Measurements from ENCODE around the gene MIPOL1. TPM values are rescaled to one million over a fixed set of nuclear protein-coding genes. Genes with fewer than 3 reads are reported as not detected.

Gene MIPOL1
- total and polyA plus RNA-seq, 2 of the 13 experiments (the other 11 are each of a cell fraction or from before 2014, with no cell fraction given), result 8.6 to 34.2 TPM

DNA sequence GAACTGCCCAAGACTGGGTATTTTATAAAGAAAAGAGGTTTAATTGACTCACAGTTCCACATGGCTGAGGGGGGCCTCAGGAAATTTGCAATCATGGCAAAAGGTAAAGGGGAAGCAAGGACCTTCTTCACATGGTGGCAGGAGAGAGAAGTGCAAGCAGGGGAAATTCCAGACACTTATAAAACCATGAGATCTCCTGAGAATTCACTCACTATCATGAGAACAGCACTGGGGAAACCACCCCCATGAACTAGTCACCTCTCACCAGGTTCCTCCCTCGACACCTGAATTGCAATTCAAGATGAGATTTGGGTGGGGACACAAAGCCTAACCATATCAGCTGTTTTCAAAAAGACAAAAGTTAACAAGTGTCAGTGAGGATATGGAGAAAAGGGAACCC is 284.7 kb downstream of the MIPOL1 start:
- no peak overlapping the region for H3K9ac ChIP-seq (ENCODE audit: insufficient read depth, low read depth, low read length)
- in situ Hi-C loops (cut with HindIII; ENCODE audit: extremely low pct_ligation_motif_present, low pct_unique_long_range_greater_than_20kb) (no loop called here), intact Hi-C loops (cut with micrococcal nuclease; ENCODE audit: unreplicated experiment) (loop anchor here (5.0 kb wide), 1 partner anchor 110 kb away; no protein-coding TSS in a partner anchor)
- H3K27me3 ChIP-seq (ENCODE audit: control insufficient read depth in 1 of 2, insufficient read depth in 2 of 2, low read length in 2 of 2), result no peaks in the 10 kb centered on the region
- H3K36me3 ChIP-seq (replicated peaks in 1 of 2; ENCODE audit: control insufficient read depth in 1 of 2, insufficient read depth in 2 of 2, low read length in 2 of 2), result 0 out of 5 replicates have a peak, but pooled peaks cover 0 to 1% of the 10 kb centered on the region in 2 experiments
- DNase-seq (ENCODE audit: low spot score) (no peak), ATAC-seq (no peak), FAIRE-seq (no peak)
- H3K4me2 ChIP-seq (ENCODE audit: low read depth, low read length), result no peak overlapping the region
- no peak overlapping the region for H2AFZ ChIP-seq (ENCODE audit: low read length)
- no peaks in the 10 kb centered on the region for H3K79me2 ChIP-seq (ENCODE audit: insufficient read depth, low read length)
- ChIA-PET CTCF (ENCODE audit: low intra/inter-chr PET ratio, low total read pairs) (no interaction called here), POLR2A (no interaction called here)
- WGBS (ENCODE audit: low lambda C conversion rate), result 95% methylated on average over 1 of the region's 1 CpG
- peaks cover 35% of the 10 kb centered on the region for H3K9me3 ChIP-seq (ENCODE audit: low read length)
- H3K27ac ChIP-seq (ENCODE audit: extremely low read length, insufficient read depth, low read length), result no peak overlapping the region
- no peak overlapping the region for H3K4me3 ChIP-seq (replicated peaks in 1 of 3; ENCODE audit: insufficient read depth in 1 of 3, low read depth in 2 of 3, low read length in 3 of 3)
- no peaks in the 10 kb centered on the region for H4K20me1 ChIP-seq (ENCODE audit: insufficient read depth, low read length)
- BruUV-seq (replicated peaks), result no TSS peak
- H3K4me1 ChIP-seq (ENCODE audit: insufficient read depth, low read length), result peaks cover 25% of the 10 kb centered on the region
- TF ChIP-seq ZNF224 (CRISPR knock-in tag; IDR thresholded peaks at IDR 0.05) (no peak), SYNCRIP (IDR thresholded peaks at IDR 0.05; ENCODE audit: insufficient read depth, low read depth, low read length) (no peak), ZNF510 (CRISPR knock-in tag; IDR thresholded peaks at IDR 0.05; ENCODE audit: low read depth) (no peak), ZNF772 (CRISPR knock-in tag; IDR thresholded peaks at IDR 0.05) (no peak), ZMAT3 (CRISPR knock-in tag; conservative IDR thresholded peaks at IDR 0.05) (no peak), REPIN1 (CRISPR knock-in tag; IDR thresholded peaks at IDR 0.05; ENCODE audit: borderline replicate concordance, low read depth) (no peak), PAWR (CRISPR knock-in tag; IDR thresholded peaks at IDR 0.05; ENCODE audit: borderline replicate concordance) (no peak), ZNF781 (CRISPR knock-in tag; IDR thresholded peaks at IDR 0.05; ENCODE audit: borderline replicate concordance, not compliant biosample characterization) (no peak), ELF4 (CRISPR knock-in tag; IDR thresholded peaks at IDR 0.05; ENCODE audit: borderline replicate concordance) (no peak), FIP1L1 (IDR thresholded peaks at IDR 0.05; ENCODE audit: borderline replicate concordance, insufficient read depth, low read depth, low read length) (no peak), ZSCAN30 (CRISPR knock-in tag; IDR thresholded peaks at IDR 0.05) (no peak), ZNF3 (CRISPR knock-in tag; IDR thresholded peaks at IDR 0.05) (no peak), ZNF383 (CRISPR knock-in tag; IDR thresholded peaks at IDR 0.05; ENCODE audit: borderline replicate concordance) (no peak)
- TF ChIP-seq, protein P1, sequence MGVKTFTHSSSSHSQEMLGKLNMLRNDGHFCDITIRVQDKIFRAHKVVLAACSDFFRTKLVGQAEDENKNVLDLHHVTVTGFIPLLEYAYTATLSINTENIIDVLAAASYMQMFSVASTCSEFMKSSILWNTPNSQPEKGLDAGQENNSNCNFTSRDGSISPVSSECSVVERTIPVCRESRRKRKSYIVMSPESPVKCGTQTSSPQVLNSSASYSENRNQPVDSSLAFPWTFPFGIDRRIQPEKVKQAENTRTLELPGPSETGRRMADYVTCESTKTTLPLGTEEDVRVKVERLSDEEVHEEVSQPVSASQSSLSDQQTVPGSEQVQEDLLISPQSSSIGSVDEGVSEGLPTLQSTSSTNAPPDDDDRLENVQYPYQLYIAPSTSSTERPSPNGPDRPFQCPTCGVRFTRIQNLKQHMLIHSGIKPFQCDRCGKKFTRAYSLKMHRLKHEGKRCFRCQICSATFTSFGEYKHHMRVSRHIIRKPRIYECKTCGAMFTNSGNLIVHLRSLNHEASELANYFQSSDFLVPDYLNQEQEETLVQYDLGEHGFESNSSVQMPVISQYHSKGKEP (CRISPR knock-in tag; IDR thresholded peaks at IDR 0.05), result no peak
- TF ChIP-seq, protein P2, sequence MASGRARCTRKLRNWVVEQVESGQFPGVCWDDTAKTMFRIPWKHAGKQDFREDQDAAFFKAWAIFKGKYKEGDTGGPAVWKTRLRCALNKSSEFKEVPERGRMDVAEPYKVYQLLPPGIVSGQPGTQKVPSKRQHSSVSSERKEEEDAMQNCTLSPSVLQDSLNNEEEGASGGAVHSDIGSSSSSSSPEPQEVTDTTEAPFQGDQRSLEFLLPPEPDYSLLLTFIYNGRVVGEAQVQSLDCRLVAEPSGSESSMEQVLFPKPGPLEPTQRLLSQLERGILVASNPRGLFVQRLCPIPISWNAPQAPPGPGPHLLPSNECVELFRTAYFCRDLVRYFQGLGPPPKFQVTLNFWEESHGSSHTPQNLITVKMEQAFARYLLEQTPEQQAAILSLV (CRISPR knock-in tag; IDR thresholded peaks at IDR 0.05; ENCODE audit: borderline replicate concordance), result no peak
- TF ChIP-seq, protein P3, sequence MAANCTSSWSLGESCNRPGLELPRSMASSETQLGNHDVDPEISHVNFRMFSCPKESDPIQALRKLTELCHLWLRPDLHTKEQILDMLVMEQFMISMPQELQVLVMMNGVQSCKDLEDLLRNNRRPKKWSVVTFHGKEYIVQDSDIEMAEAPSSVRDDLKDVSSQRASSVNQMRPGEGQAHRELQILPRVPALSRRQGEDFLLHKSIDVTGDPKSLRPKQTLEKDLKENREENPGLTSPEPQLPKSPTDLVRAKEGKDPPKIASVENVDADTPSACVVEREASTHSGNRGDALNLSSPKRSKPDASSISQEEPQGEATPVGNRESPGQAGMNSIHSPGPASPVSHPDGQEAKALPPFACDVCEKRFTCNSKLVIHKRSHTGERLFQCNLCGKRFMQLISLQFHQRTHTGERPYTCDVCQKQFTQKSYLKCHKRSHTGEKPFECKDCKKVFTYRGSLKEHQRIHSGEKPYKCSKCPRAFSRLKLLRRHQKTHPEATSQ (CRISPR knock-in tag; IDR thresholded peaks at IDR 0.05; ENCODE audit: borderline replicate concordance), result peak; percentile 80; the same call in 1 of the 2 replicates
- TF ChIP-seq, protein P4, sequence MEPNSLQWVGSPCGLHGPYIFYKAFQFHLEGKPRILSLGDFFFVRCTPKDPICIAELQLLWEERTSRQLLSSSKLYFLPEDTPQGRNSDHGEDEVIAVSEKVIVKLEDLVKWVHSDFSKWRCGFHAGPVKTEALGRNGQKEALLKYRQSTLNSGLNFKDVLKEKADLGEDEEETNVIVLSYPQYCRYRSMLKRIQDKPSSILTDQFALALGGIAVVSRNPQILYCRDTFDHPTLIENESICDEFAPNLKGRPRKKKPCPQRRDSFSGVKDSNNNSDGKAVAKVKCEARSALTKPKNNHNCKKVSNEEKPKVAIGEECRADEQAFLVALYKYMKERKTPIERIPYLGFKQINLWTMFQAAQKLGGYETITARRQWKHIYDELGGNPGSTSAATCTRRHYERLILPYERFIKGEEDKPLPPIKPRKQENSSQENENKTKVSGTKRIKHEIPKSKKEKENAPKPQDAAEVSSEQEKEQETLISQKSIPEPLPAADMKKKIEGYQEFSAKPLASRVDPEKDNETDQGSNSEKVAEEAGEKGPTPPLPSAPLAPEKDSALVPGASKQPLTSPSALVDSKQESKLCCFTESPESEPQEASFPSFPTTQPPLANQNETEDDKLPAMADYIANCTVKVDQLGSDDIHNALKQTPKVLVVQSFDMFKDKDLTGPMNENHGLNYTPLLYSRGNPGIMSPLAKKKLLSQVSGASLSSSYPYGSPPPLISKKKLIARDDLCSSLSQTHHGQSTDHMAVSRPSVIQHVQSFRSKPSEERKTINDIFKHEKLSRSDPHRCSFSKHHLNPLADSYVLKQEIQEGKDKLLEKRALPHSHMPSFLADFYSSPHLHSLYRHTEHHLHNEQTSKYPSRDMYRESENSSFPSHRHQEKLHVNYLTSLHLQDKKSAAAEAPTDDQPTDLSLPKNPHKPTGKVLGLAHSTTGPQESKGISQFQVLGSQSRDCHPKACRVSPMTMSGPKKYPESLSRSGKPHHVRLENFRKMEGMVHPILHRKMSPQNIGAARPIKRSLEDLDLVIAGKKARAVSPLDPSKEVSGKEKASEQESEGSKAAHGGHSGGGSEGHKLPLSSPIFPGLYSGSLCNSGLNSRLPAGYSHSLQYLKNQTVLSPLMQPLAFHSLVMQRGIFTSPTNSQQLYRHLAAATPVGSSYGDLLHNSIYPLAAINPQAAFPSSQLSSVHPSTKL (CRISPR knock-in tag; IDR thresholded peaks at IDR 0.05), result no peak
